Gastrocnemius medialis (tissue), 4 donors: Measurements from ENCODE around the gene FLT1. TPM values are rescaled to one million over a fixed set of nuclear protein-coding genes. Genes with fewer than 3 reads are reported as not detected.

Source experiments
- ATAC-seq, 2 donors: fragments of 150-250 bp; one replicate each; pipeline ENCODE4 v1.9.1; 2016
- DNase-seq, 2 donors: peaks; one replicate each; pipeline ENCODE4 v3.0.0-alpha.2; 2019
- H3K27ac ChIP-seq, 4 donors: fragments of 200-600 bp; sonication (generic); 1 replicate in 1 of 4; 2 replicates in 3 of 4; pipeline ENCODE4 v1.5.1; 2016 to 2018; ENCODE audit warnings: mild to moderate bottlenecking in 2 of 4, moderate library complexity in 1 of 4
- H3K27me3 ChIP-seq, 3 donors: fragments of 200-600 bp; sonication (generic) in 2 of 3; 1 replicate in 1 of 3; 2 replicates in 2 of 3; pipeline versions ENCODE4 v1.5.1 to v1.6.0; 2016 to 2019; ENCODE audit warnings: mild to moderate bottlenecking in 1 of 3, moderate library complexity in 1 of 3
- H3K36me3 ChIP-seq, 2 donors: fragments of 200-600 bp; sonication (generic) in 1 of 2; one replicate each; pipeline ENCODE4 v1.5.1; 2017 to 2018
- H3K4me1 ChIP-seq, 2 donors: fragments of 200-600 bp; sonication (generic) in 1 of 2; one replicate each; pipeline ENCODE4 v1.5.1; 2016 to 2017; ENCODE audit warnings: mild to moderate bottlenecking in 2 of 2
- H3K4me3 ChIP-seq, 4 donors: fragments of 200-600 bp; sonication (generic) in 3 of 4; 1 replicate in 1 of 4; 2 replicates in 3 of 4; pipeline ENCODE4 v1.5.1; 2016 to 2019; ENCODE audit warnings: mild to moderate bottlenecking in 2 of 4
- H3K9me3 ChIP-seq, 3 donors: fragments of 200-600 bp; sonication (generic) in 2 of 3; 1 replicate in 1 of 3; 2 replicates in 2 of 3; pipeline ENCODE4 v1.5.1; 2016 to 2019
- POLR2A ChIP-seq, 2 donors: fragments of 450-650 bp; IDR thresholded peaks; one replicate each; pipeline ENCODE4 v1.6.1; 2017; ENCODE audit warnings: antibody characterized with exemption in 2 of 2, mild to moderate bottlenecking in 2 of 2, moderate library complexity in 2 of 2
- in situ Hi-C, 4 donors: fragments of 200-750 bp; cut with MboI; loops; one replicate each; pipeline versions ENCODE4 v1.15.0 to v1.8.0; 2017; ENCODE audit warnings: low sequenced_read_pairs in 4 of 4
- intact Hi-C: fragments of 100-400 bp; cut with DNase I; formaldehyde crosslinking; loops from one replicate; pipeline ENCODE4 v1.15.1; 2023; ENCODE audit warnings: low total_unique reads
- total RNA-seq, 4 donors: library from RNA; depleted of rRNA; stranded (reverse); fragments of >200 nt; gene quantifications; one replicate each; pipeline versions ENCODE4 v1.1.0 to v1.2.3, GENCODE V29; 2016
- TF ChIP-seq, protein P1 (sequence below), 5 experiments: fragments of 450-650 bp in 3 of 5; fragments of 200-600 bp in 2 of 5; sonication (generic) in 2 of 5; IDR thresholded peaks in 4 of 5; conservative IDR thresholded peaks in 1 of 5; 1 replicate in 4 of 5; 2 replicates in 1 of 5; pipeline ENCODE4 v1.5.1; 2016 to 2019; ENCODE audit warnings: antibody characterized with exemption in 5 of 5, mild to moderate bottlenecking in 3 of 5, moderate library complexity in 3 of 5

FLT1 gene
- total RNA-seq, 4 donors from 2014 or later: 20.7 to 42.9 (median 29.5) TPM

DNA sequence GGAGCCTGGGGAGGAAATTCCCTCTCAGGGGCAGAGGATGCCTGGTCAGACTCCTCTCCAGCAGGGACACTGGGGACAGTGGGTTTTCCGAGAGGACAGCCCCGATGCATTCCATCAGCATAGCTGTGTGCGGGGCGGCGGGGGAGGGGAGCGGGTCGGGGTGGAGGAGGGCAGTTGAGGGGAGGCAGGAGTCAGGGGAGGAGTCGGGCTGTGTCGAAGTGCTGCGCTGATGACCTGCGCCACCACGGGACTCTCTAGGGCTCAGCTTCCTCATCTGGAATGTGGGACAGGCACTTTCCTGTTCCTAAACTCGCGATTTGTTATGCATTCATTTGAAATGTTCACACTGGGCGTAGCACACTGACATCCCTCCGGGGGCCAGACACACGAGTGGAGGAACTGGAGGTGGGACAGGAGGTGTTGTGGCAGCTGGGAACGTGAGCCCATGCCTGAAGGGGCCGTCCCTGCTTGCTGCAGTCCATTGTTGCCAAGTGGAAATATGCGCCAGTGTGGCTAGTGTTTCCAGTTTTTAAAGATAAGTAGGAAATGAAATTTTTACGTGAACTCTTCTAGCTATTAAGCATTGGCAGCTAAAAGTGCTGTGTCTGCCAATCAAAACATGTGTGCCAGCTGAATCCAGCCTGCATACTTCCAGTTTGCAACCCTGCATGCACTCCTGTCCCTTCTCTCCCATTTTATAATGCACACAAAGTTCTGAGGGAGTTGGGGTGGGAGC is 43.3 kb downstream of the FLT1 start:
- intact Hi-C loops: no loop called here

DNA sequence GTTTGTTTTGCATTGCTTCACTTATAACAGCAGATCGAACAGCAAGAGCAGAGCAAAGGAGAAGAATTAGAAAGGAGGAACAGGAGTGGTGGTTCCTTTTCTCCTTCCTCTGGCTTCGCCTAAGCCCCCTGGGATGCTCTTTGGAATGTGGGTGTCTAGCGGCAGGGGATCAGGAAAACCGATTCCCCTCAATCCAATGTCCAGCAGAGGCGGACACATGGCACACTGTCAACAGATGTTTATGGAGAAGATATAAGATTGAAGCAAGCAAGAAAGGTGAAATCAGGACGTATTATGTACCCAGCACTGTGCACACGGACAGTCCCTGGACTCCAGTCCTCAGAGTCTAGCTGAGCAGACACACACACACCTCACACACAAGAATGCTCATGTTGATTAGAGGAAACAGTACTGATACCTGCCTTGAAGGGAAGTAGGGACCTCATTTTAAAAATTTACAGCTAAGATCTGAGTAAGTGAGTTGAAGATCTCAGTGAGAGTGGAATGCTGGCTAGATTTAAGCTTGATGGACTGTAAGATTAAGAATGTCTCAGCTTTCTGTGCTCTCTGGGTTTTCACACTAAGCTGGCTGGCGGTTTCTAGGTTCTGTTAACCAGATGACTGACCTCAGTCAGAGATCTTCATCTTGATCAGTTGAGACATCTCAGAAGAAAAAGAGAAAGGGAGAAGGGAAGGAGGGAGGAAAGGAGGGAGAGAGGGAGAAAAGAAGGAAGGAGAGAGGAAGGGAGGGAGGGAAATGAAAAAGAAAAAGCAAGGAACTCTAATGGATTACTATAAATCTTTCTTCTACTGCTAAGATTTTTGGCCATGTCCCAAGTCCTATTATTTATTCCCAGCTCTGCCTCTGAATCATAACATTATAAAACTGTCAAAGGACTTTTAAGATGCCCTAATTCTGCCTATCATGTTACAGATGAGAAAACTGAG is 44.8 kb downstream of the FLT1 start:
- Histone ChIP-seq H3K4me3 (no peak overlapping the region), H3K27me3 (no peaks in the 10 kb centered on the region), H3K27ac (no peak overlapping the region), H3K36me3 (no peaks in the 10 kb centered on the region), H3K9me3 (no peaks in the 10 kb centered on the region), H3K4me1 (peaks cover 0 to 5% of the 10 kb centered on the region in 2 donors)
- intact Hi-C loops (no loop called here), in situ Hi-C loops (no loop called here)
- ATAC-seq (no peak), DNase-seq (no peak)
- TF ChIP-seq, protein P1, sequence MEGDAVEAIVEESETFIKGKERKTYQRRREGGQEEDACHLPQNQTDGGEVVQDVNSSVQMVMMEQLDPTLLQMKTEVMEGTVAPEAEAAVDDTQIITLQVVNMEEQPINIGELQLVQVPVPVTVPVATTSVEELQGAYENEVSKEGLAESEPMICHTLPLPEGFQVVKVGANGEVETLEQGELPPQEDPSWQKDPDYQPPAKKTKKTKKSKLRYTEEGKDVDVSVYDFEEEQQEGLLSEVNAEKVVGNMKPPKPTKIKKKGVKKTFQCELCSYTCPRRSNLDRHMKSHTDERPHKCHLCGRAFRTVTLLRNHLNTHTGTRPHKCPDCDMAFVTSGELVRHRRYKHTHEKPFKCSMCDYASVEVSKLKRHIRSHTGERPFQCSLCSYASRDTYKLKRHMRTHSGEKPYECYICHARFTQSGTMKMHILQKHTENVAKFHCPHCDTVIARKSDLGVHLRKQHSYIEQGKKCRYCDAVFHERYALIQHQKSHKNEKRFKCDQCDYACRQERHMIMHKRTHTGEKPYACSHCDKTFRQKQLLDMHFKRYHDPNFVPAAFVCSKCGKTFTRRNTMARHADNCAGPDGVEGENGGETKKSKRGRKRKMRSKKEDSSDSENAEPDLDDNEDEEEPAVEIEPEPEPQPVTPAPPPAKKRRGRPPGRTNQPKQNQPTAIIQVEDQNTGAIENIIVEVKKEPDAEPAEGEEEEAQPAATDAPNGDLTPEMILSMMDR (IDR thresholded peaks at IDR 0.05 in 4 of 5, conservative IDR thresholded peaks at IDR 0.05 in 1 of 5): no peak
- TF ChIP-seq POLR2A (IDR thresholded peaks at IDR 0.05): no peak

More for the DNA sequence above, 43.3 kb downstream of the FLT1 start:
- in situ Hi-C loops: no loop called here
- peaks cover 0 to 5% of the 10 kb centered on the region in 2 donors for H3K4me1 ChIP-seq
- peak overlapping the region in 1 of 4 donors; percentile 7 for H3K27ac ChIP-seq
- H3K36me3 ChIP-seq: no peaks in the 10 kb centered on the region
- peak in 1 of 2 donors; percentile 49 for ATAC-seq
- no peak for DNase-seq
- H3K4me3 ChIP-seq: no peak overlapping the region
- H3K9me3 ChIP-seq: no peaks in the 10 kb centered on the region
- H3K27me3 ChIP-seq: no peaks in the 10 kb centered on the region
- TF ChIP-seq POLR2A (IDR thresholded peaks at IDR 0.05): no peak
- TF ChIP-seq, protein P1 (IDR thresholded peaks at IDR 0.05 in 4 of 5, conservative IDR thresholded peaks at IDR 0.05 in 1 of 5): no peak

DNA sequence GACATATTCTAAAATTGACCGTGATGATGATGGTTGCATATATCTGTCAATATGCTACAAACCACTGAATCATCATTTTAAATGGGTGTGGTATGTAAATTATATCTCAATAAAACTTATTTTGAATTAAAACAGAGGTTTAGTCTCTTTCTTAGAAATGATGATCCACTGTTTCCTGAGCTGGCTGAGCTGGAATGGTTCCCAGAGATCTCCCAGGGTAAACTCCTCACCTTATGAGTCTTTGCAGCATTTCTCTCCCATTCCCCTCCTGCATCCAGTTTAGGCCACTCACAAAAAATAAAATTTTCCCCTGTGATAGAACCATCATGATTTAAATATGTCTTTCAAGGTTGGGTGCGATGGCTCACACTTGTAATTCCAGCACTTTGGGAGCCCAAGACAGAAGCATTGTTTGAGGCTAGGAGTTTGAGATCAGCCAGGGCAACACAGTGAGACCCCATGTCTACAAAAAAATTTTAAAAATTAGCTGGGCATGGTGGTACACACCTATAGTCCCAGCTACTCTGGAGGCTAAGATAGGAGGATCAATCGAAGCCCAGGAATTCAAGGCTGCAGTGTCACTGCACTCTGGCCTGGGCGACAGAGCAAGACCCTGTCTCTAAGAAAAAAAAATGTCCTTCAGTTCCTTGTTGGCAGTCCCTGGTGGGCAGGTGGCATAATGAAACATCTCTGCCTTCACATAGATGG is 46.1 kb downstream of the FLT1 start:
- intact Hi-C loops (no loop called here), in situ Hi-C loops (no loop called here)
- ATAC-seq (no peak), DNase-seq (no peak)
- H3K27ac ChIP-seq: no peak overlapping the region
- H3K4me1 ChIP-seq: peaks cover 0 to 5% of the 10 kb centered on the region in 2 donors
- TF ChIP-seq, protein P1 (IDR thresholded peaks at IDR 0.05 in 4 of 5, conservative IDR thresholded peaks at IDR 0.05 in 1 of 5): no peak
- no peak for TF ChIP-seq POLR2A (IDR thresholded peaks at IDR 0.05)
- no peak overlapping the region for H3K4me3 ChIP-seq
- H3K9me3 ChIP-seq: no peaks in the 10 kb centered on the region
- H3K36me3 ChIP-seq: no peaks in the 10 kb centered on the region
- no peaks in the 10 kb centered on the region for H3K27me3 ChIP-seq

DNA sequence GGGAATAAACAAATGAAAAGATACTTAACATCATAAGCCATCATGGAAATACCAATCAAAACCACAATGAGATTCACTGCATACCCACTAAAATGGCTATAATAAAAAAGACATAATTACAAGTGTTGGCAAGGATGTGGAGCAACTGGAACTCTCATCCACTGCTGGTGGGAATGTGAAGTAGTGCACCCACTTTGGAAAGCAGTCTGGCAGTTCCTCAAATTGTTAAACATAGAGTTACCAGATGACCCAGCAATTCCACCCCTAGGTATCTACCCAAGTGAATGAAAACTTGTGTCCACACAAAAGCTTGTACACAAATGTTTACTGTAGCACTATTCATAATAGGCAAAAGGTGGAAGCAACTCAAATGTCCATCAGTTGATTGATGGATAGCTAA is 46.9 kb downstream of the FLT1 start:
- H3K4me1 ChIP-seq: peaks cover 0 to 7% of the 10 kb centered on the region in 2 donors
- no peaks in the 10 kb centered on the region for H3K27me3 ChIP-seq
- in situ Hi-C loops (no loop called here), intact Hi-C loops (no loop called here)
- DNase-seq: no peak
- no peak overlapping the region for H3K27ac ChIP-seq
- ATAC-seq: no peak
- no peak overlapping the region for H3K4me3 ChIP-seq
- H3K36me3 ChIP-seq: no peaks in the 10 kb centered on the region
- no peaks in the 10 kb centered on the region for H3K9me3 ChIP-seq
- TF ChIP-seq, protein P1 (IDR thresholded peaks at IDR 0.05 in 4 of 5, conservative IDR thresholded peaks at IDR 0.05 in 1 of 5): no peak
- no peak for TF ChIP-seq POLR2A (IDR thresholded peaks at IDR 0.05)
